ENCODE results near the gene TFPT. TPM values are rescaled to one million over a fixed set of nuclear protein-coding genes. Genes with fewer than 3 reads are reported as not detected.

The TFPT gene
- total and polyA plus RNA-seq, 2 donors from 2014 or later = 19.2 to 31.6 TPM

- Histone ChIP-seq H3K9me3 (ENCODE audit: control insufficient read depth in 2 of 3, insufficient read depth in 1 of 3, low read length in 3 of 3) (no peaks in the 10 kb centered on the region), H3K9ac (ENCODE audit: low read length in 3 of 3) (no peak overlapping the region), H3K4me3 (ENCODE audit: low read length in 3 of 3) (no peak overlapping the region), H3K36me3 (ENCODE audit: control insufficient read depth in 2 of 3, insufficient read depth in 3 of 3, low read length in 3 of 3) (peaks cover 15 to 58% (median 52%) of the 10 kb centered on the region in 3 donors), H3K27me3 (ENCODE audit: control insufficient read depth, insufficient read depth, low read length) (no peaks in the 10 kb centered on the region), H3K27ac (ENCODE audit: low read depth in 2 of 2, low read length in 2 of 2) (no peak overlapping the region), H3K4me1 (ENCODE audit: control insufficient read depth in 2 of 3, insufficient read depth in 2 of 3, low read depth in 1 of 3, low read length in 3 of 3) (peaks cover 0 to 4% (median 0%) of the 10 kb centered on the region in 3 donors)
- TF ChIP-seq CTCF (IDR thresholded peaks at IDR 0.05; ENCODE audit: borderline replicate concordance, extremely low read depth, insufficient read depth) = no peak
- intact Hi-C loops (cut with DNase I) = no loop called here
- no peak for DNase-seq
- FAIRE-seq = no peak
Observed at GRCh38 chr19:54145541-54146158, 30.2 kb upstream of the TFPT start.

GRCh38 chr19:54142166-54142780 lies 26.8 kb upstream of the TFPT start:
- DNase-seq (no peak), FAIRE-seq (no peak)
- intact Hi-C loops (cut with DNase I) = no loop called here
- TF ChIP-seq CTCF (IDR thresholded peaks at IDR 0.05; ENCODE audit: borderline replicate concordance, extremely low read depth, insufficient read depth) = no peak
- Histone ChIP-seq H3K27ac (ENCODE audit: low read depth in 2 of 2, low read length in 2 of 2) (no peak overlapping the region), H3K36me3 (ENCODE audit: control insufficient read depth in 2 of 3, insufficient read depth in 3 of 3, low read length in 3 of 3) (peaks cover 13 to 55% (median 38%) of the 10 kb centered on the region in 3 donors), H3K4me3 (ENCODE audit: low read length in 3 of 3) (no peak overlapping the region), H3K9me3 (ENCODE audit: control insufficient read depth in 2 of 3, insufficient read depth in 1 of 3, low read length in 3 of 3) (no peaks in the 10 kb centered on the region), H3K27me3 (ENCODE audit: control insufficient read depth, insufficient read depth, low read length) (no peaks in the 10 kb centered on the region), H3K9ac (ENCODE audit: low read length in 3 of 3) (no peak overlapping the region), H3K4me1 (ENCODE audit: control insufficient read depth in 2 of 3, insufficient read depth in 2 of 3, low read depth in 1 of 3, low read length in 3 of 3) (peaks cover 0 to 22% (median 0%) of the 10 kb centered on the region in 3 donors)

GRCh38 chr19:54141356-54141755 lies 25.9 kb upstream of the TFPT start:
- no peak for FAIRE-seq
- Histone ChIP-seq H3K9me3 (ENCODE audit: control insufficient read depth in 2 of 3, insufficient read depth in 1 of 3, low read length in 3 of 3) (no peaks in the 10 kb centered on the region), H3K27ac (ENCODE audit: low read depth in 2 of 2, low read length in 2 of 2) (no peak overlapping the region), H3K4me1 (ENCODE audit: control insufficient read depth in 2 of 3, insufficient read depth in 2 of 3, low read depth in 1 of 3, low read length in 3 of 3) (peaks cover 0 to 25% (median 0%) of the 10 kb centered on the region in 3 donors), H3K27me3 (ENCODE audit: control insufficient read depth, insufficient read depth, low read length) (no peaks in the 10 kb centered on the region), H3K36me3 (ENCODE audit: control insufficient read depth in 2 of 3, insufficient read depth in 3 of 3, low read length in 3 of 3) (peaks cover 13 to 46% (median 34%) of the 10 kb centered on the region in 3 donors), H3K9ac (ENCODE audit: low read length in 3 of 3) (no peak overlapping the region), H3K4me3 (ENCODE audit: low read length in 3 of 3) (no peak overlapping the region)
- intact Hi-C loops (cut with DNase I) = no loop called here
- DNase-seq = no peak
- no peak for TF ChIP-seq CTCF (IDR thresholded peaks at IDR 0.05; ENCODE audit: borderline replicate concordance, extremely low read depth, insufficient read depth)

Measured in kidney (tissue), 14 donors.